ENCODE results near the gene DGKI. TPM values are rescaled to one million over a fixed set of nuclear protein-coding genes. Genes with fewer than 3 reads are reported as not detected.

DGKI gene
- total RNA-seq, 1 experiment from 2014 or later, result not detected

DNA sequence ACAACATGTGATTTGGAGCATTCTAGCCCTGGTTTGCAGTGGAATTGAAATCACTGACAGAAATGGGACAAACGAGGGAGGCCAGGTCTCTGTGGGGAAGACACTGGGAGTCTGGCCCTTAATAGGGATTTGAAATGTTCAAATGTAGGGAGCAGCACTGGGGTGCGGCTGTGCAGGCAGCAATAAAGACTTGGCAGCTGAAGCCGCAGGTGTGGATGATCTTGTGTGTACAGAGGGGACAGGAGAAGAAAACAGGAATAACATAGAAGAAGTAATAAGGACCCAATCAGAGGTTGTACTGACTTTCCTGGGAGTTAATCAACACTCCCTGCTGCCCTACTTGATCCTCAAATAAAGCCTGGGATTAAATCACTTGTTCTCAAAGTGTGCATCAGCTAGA, 375.6 kb downstream of the DGKI start:
- POLR2A ChIA-PET, result no interaction called here
- no TSS peak for BruUV-seq (replicated peaks)
- intact Hi-C loops (cut with micrococcal nuclease; ENCODE audit: unreplicated experiment) (no loop called here), in situ Hi-C loops (cut with HindIII; ENCODE audit: low pct_unique_long_range_greater_than_20kb, low sequenced_read_pairs) (no loop called here)
- CTCF ChIA-PET, result no interaction called here
- TF ChIP-seq, protein P1, sequence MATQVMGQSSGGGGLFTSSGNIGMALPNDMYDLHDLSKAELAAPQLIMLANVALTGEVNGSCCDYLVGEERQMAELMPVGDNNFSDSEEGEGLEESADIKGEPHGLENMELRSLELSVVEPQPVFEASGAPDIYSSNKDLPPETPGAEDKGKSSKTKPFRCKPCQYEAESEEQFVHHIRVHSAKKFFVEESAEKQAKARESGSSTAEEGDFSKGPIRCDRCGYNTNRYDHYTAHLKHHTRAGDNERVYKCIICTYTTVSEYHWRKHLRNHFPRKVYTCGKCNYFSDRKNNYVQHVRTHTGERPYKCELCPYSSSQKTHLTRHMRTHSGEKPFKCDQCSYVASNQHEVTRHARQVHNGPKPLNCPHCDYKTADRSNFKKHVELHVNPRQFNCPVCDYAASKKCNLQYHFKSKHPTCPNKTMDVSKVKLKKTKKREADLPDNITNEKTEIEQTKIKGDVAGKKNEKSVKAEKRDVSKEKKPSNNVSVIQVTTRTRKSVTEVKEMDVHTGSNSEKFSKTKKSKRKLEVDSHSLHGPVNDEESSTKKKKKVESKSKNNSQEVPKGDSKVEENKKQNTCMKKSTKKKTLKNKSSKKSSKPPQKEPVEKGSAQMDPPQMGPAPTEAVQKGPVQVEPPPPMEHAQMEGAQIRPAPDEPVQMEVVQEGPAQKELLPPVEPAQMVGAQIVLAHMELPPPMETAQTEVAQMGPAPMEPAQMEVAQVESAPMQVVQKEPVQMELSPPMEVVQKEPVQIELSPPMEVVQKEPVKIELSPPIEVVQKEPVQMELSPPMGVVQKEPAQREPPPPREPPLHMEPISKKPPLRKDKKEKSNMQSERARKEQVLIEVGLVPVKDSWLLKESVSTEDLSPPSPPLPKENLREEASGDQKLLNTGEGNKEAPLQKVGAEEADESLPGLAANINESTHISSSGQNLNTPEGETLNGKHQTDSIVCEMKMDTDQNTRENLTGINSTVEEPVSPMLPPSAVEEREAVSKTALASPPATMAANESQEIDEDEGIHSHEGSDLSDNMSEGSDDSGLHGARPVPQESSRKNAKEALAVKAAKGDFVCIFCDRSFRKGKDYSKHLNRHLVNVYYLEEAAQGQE (IDR thresholded peaks at IDR 0.05; ENCODE audit: insufficient read depth in 1 of 2, low read depth in 2 of 2, low read length in 1 of 2), result no peak
- TF ChIP-seq POLR2AphosphoS5 (IDR thresholded peaks at IDR 0.05; ENCODE audit: low read depth, low read length) (no peak), SIN3A (IDR thresholded peaks at IDR 0.05; ENCODE audit: borderline replicate concordance, insufficient read depth, low read depth, low read length) (no peak), CTCF (IDR thresholded peaks at IDR 0.05) (no peak), TCF7L2 (IDR thresholded peaks at IDR 0.05; ENCODE audit: low read depth, low read length) (no peak)
- Histone ChIP-seq H3K27me3 (ENCODE audit: control insufficient read depth, insufficient read depth, low read length) (no peaks in the 10 kb centered on the region), H3K4me3 (ENCODE audit: low read depth in 2 of 2, low read length in 2 of 2) (no peak overlapping the region), H3K4me1 (ENCODE audit: control insufficient read depth, insufficient read depth, low read length) (no peaks in the 10 kb centered on the region), H3K36me3 (ENCODE audit: control insufficient read depth, insufficient read depth, low read length) (no peaks in the 10 kb centered on the region), H3K9me3 (ENCODE audit: control insufficient read depth, insufficient read depth, low read depth, low read length) (no peaks in the 10 kb centered on the region), H3K27ac (ENCODE audit: low read length) (no peak overlapping the region)
- ATAC-seq (no peak), DNase-seq (ENCODE audit: low read depth, low spot score) (no peak)

GRCh38 chr7:137469858-137470257, 376.9 kb downstream of the DGKI start:
- BruUV-seq (replicated peaks), result no TSS peak
- Histone ChIP-seq H3K9me3 (ENCODE audit: control insufficient read depth, insufficient read depth, low read depth, low read length) (no peaks in the 10 kb centered on the region), H3K27ac (ENCODE audit: low read length) (no peak overlapping the region), H3K36me3 (ENCODE audit: control insufficient read depth, insufficient read depth, low read length) (no peaks in the 10 kb centered on the region), H3K4me1 (ENCODE audit: control insufficient read depth, insufficient read depth, low read length) (no peaks in the 10 kb centered on the region), H3K27me3 (ENCODE audit: control insufficient read depth, insufficient read depth, low read length) (no peaks in the 10 kb centered on the region), H3K4me3 (ENCODE audit: low read depth in 2 of 2, low read length in 2 of 2) (no peak overlapping the region)
- intact Hi-C loops (cut with micrococcal nuclease; ENCODE audit: unreplicated experiment) (no loop called here), in situ Hi-C loops (cut with HindIII; ENCODE audit: low pct_unique_long_range_greater_than_20kb, low sequenced_read_pairs) (no loop called here)
- TF ChIP-seq TCF7L2 (IDR thresholded peaks at IDR 0.05; ENCODE audit: low read depth, low read length) (no peak), SIN3A (IDR thresholded peaks at IDR 0.05; ENCODE audit: borderline replicate concordance, insufficient read depth, low read depth, low read length) (no peak), CTCF (IDR thresholded peaks at IDR 0.05) (no peak), POLR2AphosphoS5 (IDR thresholded peaks at IDR 0.05; ENCODE audit: low read depth, low read length) (no peak)
- TF ChIP-seq, protein P1 (IDR thresholded peaks at IDR 0.05; ENCODE audit: insufficient read depth in 1 of 2, low read depth in 2 of 2, low read length in 1 of 2), result no peak
- no peak for ATAC-seq
- ChIA-PET CTCF (no interaction called here), POLR2A (no interaction called here)
- no peak for DNase-seq (ENCODE audit: low read depth, low spot score)
